IMR-90 (cell line): ENCODE data around the gene ANO1. TPM values are rescaled to one million over a fixed set of nuclear protein-coding genes. Genes with fewer than 3 reads are reported as not detected.

Experiments
- ATAC-seq: fragments of 200-7000 bp; cut with Tn5 transposase; 2 replicates; pipeline ENCODE4 v1.9.1; 2020; ENCODE audit warnings: low read depth, mild to moderate bottlenecking, moderate library complexity
- BruUV-seq: library from RNA; stranded (reverse); fragments of 400-500 nt; replicated peaks from 2 replicates; lab custom pipeline; 2021; lab: Mats Ljungman, UMichigan
- CTCF ChIA-PET: fragments of 300-600 bp; formaldehyde crosslinking; extraction: SDS; loops from one replicate; lab custom pipeline; 2021; ENCODE audit warnings: antibody characterized with exemption; lab: Yijun Ruan, JAX
- POLR2A ChIA-PET: fragments of 300-600 bp; sonication (Branson Sonifier 250); formaldehyde crosslinking; loops from one replicate; lab custom pipeline; 2022; ENCODE audit warnings: antibody characterized with exemption; ENCODE audit not compliant: unreplicated experiment; lab: Charles Lee
- DNase-seq: peaks from one replicate; pipeline ENCODE4 v3.0.0; 2013
- H2AFZ ChIP-seq: replicated peaks from 2 replicates; pipeline ENCODE3; 2013; ENCODE audit warnings: low read length, mild to moderate bottlenecking; ENCODE audit not compliant: poor library complexity
- H2AK5ac ChIP-seq: 2 replicates; pipeline ENCODE4 v1.6.1; 2013; ENCODE audit warnings: low read depth, low read length, inconsistent platforms
- H2AK9ac ChIP-seq: replicated peaks from 2 replicates; pipeline ENCODE3; 2013; ENCODE audit warnings: mild to moderate bottlenecking, low read depth, low read length, moderate library complexity; ENCODE audit not compliant: poor library complexity
- H2BK120ac ChIP-seq: 2 replicates; pipeline ENCODE4 v1.6.1; 2013; ENCODE audit warnings: low read depth, low read length, inconsistent platforms
- H2BK15ac ChIP-seq: 3 replicates; pipeline ENCODE4 v1.6.1; 2013; ENCODE audit warnings: low read depth, low read length, inconsistent platforms
- H2BK20ac ChIP-seq: 2 replicates; pipeline ENCODE4 v1.6.1; 2013; ENCODE audit warnings: low read depth, mild to moderate bottlenecking, inconsistent platforms, low read length, moderate library complexity
- H2BK5ac ChIP-seq: 2 replicates; pipeline ENCODE4 v1.6.1; 2013; ENCODE audit warnings: mild to moderate bottlenecking, low read depth, low read length, inconsistent platforms; ENCODE audit not compliant: poor library complexity, severe bottlenecking
- H3K14ac ChIP-seq: replicated peaks from 2 replicates; pipeline ENCODE4 v1.6.1; 2013; ENCODE audit warnings: low read depth, low read length, inconsistent platforms
- H3K18ac ChIP-seq: 2 replicates; pipeline ENCODE4 v1.6.1; 2013; ENCODE audit warnings: low read depth, low read length, control low read depth
- H3K23ac ChIP-seq: 2 replicates; pipeline ENCODE4 v1.6.1; 2013; ENCODE audit warnings: low read depth, low read length, inconsistent platforms
- H3K27ac ChIP-seq: 2 replicates; pipeline ENCODE4 v1.5.1; 2013; ENCODE audit warnings: mild to moderate bottlenecking, control low read depth, low read length; ENCODE audit not compliant: insufficient read depth
- H3K27me3 ChIP-seq: 2 replicates; pipeline ENCODE4 v1.6.1; 2013; ENCODE audit warnings: low read length; ENCODE audit not compliant: control insufficient read depth, insufficient read depth
- H3K36me3 ChIP-seq: 2 replicates; pipeline ENCODE4 v1.6.1; 2013; ENCODE audit warnings: low read length, mixed read lengths; ENCODE audit not compliant: control insufficient read depth, insufficient read depth
- H3K4ac ChIP-seq: 2 replicates; pipeline ENCODE4 v1.6.1; 2013; ENCODE audit warnings: low read depth, low read length, inconsistent platforms
- H3K4me1 ChIP-seq: 2 replicates; pipeline ENCODE4 v1.6.1; 2013; ENCODE audit warnings: low read length, mixed read lengths; ENCODE audit not compliant: control insufficient read depth, insufficient read depth
- H3K4me2 ChIP-seq: 2 replicates; pipeline ENCODE4 v1.6.1; 2013; ENCODE audit warnings: low read depth, mild to moderate bottlenecking, control low read depth, low read length, moderate library complexity
- H3K4me3 ChIP-seq: 2 replicates; pipeline ENCODE4 v1.5.1; 2013; ENCODE audit warnings: low read depth, mild to moderate bottlenecking, control low read depth, low read length, moderate library complexity; ENCODE audit not compliant: insufficient read depth
- H3K56ac ChIP-seq: 2 replicates; pipeline ENCODE4 v1.6.1; 2013; ENCODE audit warnings: low read length, inconsistent platforms; ENCODE audit not compliant: insufficient read depth; ENCODE audit errors: extremely low read depth
- H3K79me1 ChIP-seq, 2 experiments: 2 replicates each; pipeline ENCODE4 v1.6.1; 2013; ENCODE audit warnings: low read length in 2 of 2, inconsistent platforms in 1 of 2, low read depth in 1 of 2
- H3K9ac ChIP-seq: 2 replicates; pipeline ENCODE4 v1.6.1; 2013; ENCODE audit warnings: low read depth, low read length, control low read depth
- H3K9me1 ChIP-seq: 2 replicates; pipeline ENCODE4 v1.6.1; 2013; ENCODE audit warnings: low read length, inconsistent platforms; ENCODE audit not compliant: insufficient read depth
- H3K9me3 ChIP-seq: 2 replicates; pipeline ENCODE4 v1.6.1; 2013; ENCODE audit warnings: low read length; ENCODE audit not compliant: control insufficient read depth, insufficient read depth
- H4K20me1 ChIP-seq: 2 replicates; pipeline ENCODE4 v1.6.1; 2013; ENCODE audit warnings: low read length, inconsistent platforms; ENCODE audit not compliant: insufficient read depth
- H4K5ac ChIP-seq: 2 replicates; pipeline ENCODE4 v1.6.1; 2013; ENCODE audit warnings: mild to moderate bottlenecking, low read depth, low read length, control low read depth
- H4K8ac ChIP-seq, 2 experiments: 2 replicates each; pipeline ENCODE4 v1.6.1; 2013; ENCODE audit warnings: low read depth in 2 of 2, low read length in 2 of 2, control low read depth in 1 of 2, inconsistent platforms in 1 of 2
- H4K91ac ChIP-seq: 2 replicates; pipeline ENCODE4 v1.6.1; 2013; ENCODE audit warnings: low read depth, low read length, inconsistent platforms; ENCODE audit not compliant: insufficient read depth
- BHLHE40 ChIP-seq: fragments of 150-350 bp; IDR thresholded peaks from 2 replicates; pipeline ENCODE4 v1.6.1; 2016; ENCODE audit warnings: mild to moderate bottlenecking, low read depth, low read length
- CEBPB ChIP-seq: IDR thresholded peaks from 2 replicates; pipeline ENCODE4 v1.6.1; 2012; ENCODE audit warnings: low read depth, low read length, improper control_type of control experiment
- CHD1 ChIP-seq: IDR thresholded peaks from 2 replicates; pipeline ENCODE4 v1.6.1; 2012; ENCODE audit warnings: low read depth, low read length, improper control_type of control experiment
- CTCF ChIP-seq: conservative IDR thresholded peaks from 2 replicates; pipeline ENCODE4 v1.5.1; 2012; ENCODE audit warnings: mild to moderate bottlenecking, low read depth, low read length, improper control_type of control experiment
- ELK1 ChIP-seq: fragments of 150-350 bp; IDR thresholded peaks from 2 replicates; pipeline ENCODE4 v1.6.1; 2016; ENCODE audit warnings: low read depth, mild to moderate bottlenecking, low read length, moderate library complexity, borderline replicate concordance
- MAFK ChIP-seq: IDR thresholded peaks from 2 replicates; pipeline ENCODE4 v1.6.1; 2012; ENCODE audit warnings: low read depth, low read length, improper control_type of control experiment
- MAZ ChIP-seq: IDR thresholded peaks from 2 replicates; pipeline ENCODE4 v1.6.1; 2012; ENCODE audit warnings: low read depth, mild to moderate bottlenecking, low read length, improper control_type of control experiment, moderate library complexity, borderline replicate concordance
- MXI1 ChIP-seq: IDR thresholded peaks from 2 replicates; pipeline ENCODE4 v1.6.1; 2012; ENCODE audit warnings: low read depth, mild to moderate bottlenecking, low read length, moderate library complexity, borderline replicate concordance
- NFE2L2 ChIP-seq: fragments of 150-350 bp; IDR thresholded peaks from 2 replicates; pipeline ENCODE4 v1.6.1; 2016; ENCODE audit warnings: low read depth, mild to moderate bottlenecking, low read length
- POLR2A ChIP-seq: IDR thresholded peaks from 2 replicates; pipeline ENCODE4 v1.6.1; 2012; ENCODE audit warnings: mild to moderate bottlenecking, low read depth, low read length
- RAD21 ChIP-seq: IDR thresholded peaks from 2 replicates; pipeline ENCODE4 v1.6.1; 2012; ENCODE audit warnings: low read length, improper control_type of control experiment
- RCOR1 ChIP-seq: IDR thresholded peaks from 2 replicates; pipeline ENCODE4 v1.6.1; 2012; ENCODE audit warnings: mild to moderate bottlenecking, low read length, improper control_type of control experiment; ENCODE audit not compliant: insufficient replicate concordance
- RFX5 ChIP-seq: IDR thresholded peaks from 2 replicates; pipeline ENCODE4 v1.8.0; 2012; ENCODE audit warnings: low read depth, mild to moderate bottlenecking, low read length, moderate library complexity
- SMC3 ChIP-seq: fragments of 150-350 bp; IDR thresholded peaks from 2 replicates; pipeline ENCODE4 v1.6.1; 2016; ENCODE audit warnings: low read depth, mild to moderate bottlenecking, antibody characterized with exemption, low read length, moderate library complexity
- USF2 ChIP-seq: fragments of 150-350 bp; IDR thresholded peaks from 2 replicates; pipeline ENCODE4 v1.6.1; 2017; ENCODE audit warnings: mild to moderate bottlenecking, antibody characterized with exemption, low read length, low read depth
- WGBS, 2 experiments: methylation state at CpG; one replicate each; pipeline versions ENCODE4 v1.1.5 to v1.1.7; 2013; ENCODE audit warnings: missing lambda C conversion rate in 2 of 2; ENCODE audit not compliant: insufficient read length in 1 of 2; ENCODE audit errors: extremely low coverage in 2 of 2; 5-methylcytosine and 5-hydroxymethylcytosine counted together
- dilution Hi-C: fragments of 300-500 bp; cut with HindIII; formaldehyde crosslinking; loops from one replicate; pipeline ENCODE4 v1.14.3; 2018; ENCODE audit warnings: low sequenced_read_pairs; ENCODE audit not compliant: unreplicated experiment
- in situ Hi-C: fragments of 300-500 bp; cut with MboI; formaldehyde crosslinking; loops from 3 replicates; pipeline ENCODE4 v1.14.3; 2019; ENCODE audit warnings: low sequenced_read_pairs, inconsistent platforms, mixed read lengths
- intact Hi-C: fragments of 100-400 bp; cut with micrococcal nuclease; formaldehyde crosslinking; loops from 2 replicates; pipeline ENCODE4 v1.10.0; 2022
- polyA plus RNA-seq, 3 experiments: library from polyadenylated mRNA; depleted of rRNA; stranded (reverse); fragments of >200 nt; gene quantifications; 2 replicates each; pipeline ENCODE4 v1.2.3, GENCODE V29; 2012; ENCODE audit warnings: low replicate concordance in 1 of 3
- total RNA-seq: library from RNA; depleted of rRNA; stranded (reverse); fragments of >200 nt; gene quantifications from 2 replicates; pipeline ENCODE4 v1.2.3, GENCODE V29; 2012

The ANO1 gene
- total and polyA plus RNA-seq, 2 of the 4 experiments (the other 2 are of a cell fraction) = 4.1 to 10.7 TPM

DNA sequence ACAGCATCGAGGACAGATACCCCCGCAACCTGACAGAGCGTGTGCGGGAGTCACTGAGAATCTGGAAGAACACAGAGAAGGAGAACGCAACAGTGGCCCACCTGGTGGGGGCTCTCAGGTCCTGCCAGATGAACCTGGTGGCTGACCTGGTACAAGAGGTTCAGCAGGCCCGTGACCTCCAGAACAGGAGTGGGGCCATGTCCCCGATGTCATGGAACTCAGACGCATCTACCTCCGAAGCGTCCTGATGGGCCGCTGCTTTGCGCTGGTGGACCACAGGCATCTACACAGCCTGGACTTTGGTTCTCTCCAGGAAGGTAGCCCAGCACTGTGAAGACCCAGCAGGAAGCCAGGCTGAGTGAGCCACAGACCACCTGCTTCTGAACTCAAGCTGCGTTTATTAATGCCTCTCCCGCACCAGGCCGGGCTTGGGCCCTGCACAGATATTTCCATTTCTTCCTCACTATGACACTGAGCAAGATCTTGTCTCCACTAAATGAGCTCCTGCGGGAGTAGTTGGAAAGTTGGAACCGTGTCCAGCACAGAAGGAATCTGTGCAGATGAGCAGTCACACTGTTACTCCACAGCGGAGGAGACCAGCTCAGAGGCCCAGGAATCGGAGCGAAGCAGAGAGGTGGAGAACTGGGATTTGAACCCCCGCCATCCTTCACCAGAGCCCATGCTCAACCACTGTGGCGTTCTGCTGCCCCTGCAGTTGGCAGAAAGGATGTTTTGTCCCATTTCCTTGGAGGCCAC is 128.3 kb downstream of the ANO1 start:
- BruUV-seq = no TSS peak
- dilution Hi-C loops = no loop called here
- TF ChIP-seq BHLHE40 (no peak), RAD21 (no peak), RFX5 (no peak), SMC3 (no peak), CEBPB (no peak), MAZ (no peak), NFE2L2 (no peak), MAFK (no peak), MXI1 (no peak), RCOR1 (no peak), ELK1 (no peak), CHD1 (no peak), CTCF (no peak), POLR2A (no peak), USF2 (no peak)

More for the DNA sequence above, 128.3 kb downstream of the ANO1 start:
- H2BK5ac ChIP-seq = no peak overlapping the region
- peaks cover 22% of the 10 kb centered on the region for H3K9me1 ChIP-seq
- no peak overlapping the region for H3K4ac ChIP-seq
- 95% methylated on average over 10 of the region's 22 CpGs; no CpG with 5 or more reads in 1 of the 2 experiments for WGBS, 2 experiments
- H2AFZ ChIP-seq = no peak overlapping the region
- CTCF ChIA-PET = interaction anchor here (0.7 kb wide), 1 partner anchor 52 kb away, joined by 3 read pairs; no protein-coding TSS in a partner anchor
- no peak overlapping the region for H3K4me2 ChIP-seq
- H3K14ac ChIP-seq = no peak overlapping the region
- H2AK9ac ChIP-seq = no peak overlapping the region
- H3K23ac ChIP-seq = no peak overlapping the region
- no peak overlapping the region for H2BK120ac ChIP-seq
- H4K91ac ChIP-seq = no peak overlapping the region
- H3K4me3 ChIP-seq = no peak overlapping the region
- H3K9me3 ChIP-seq = no peaks in the 10 kb centered on the region
- H2BK20ac ChIP-seq = no peak overlapping the region
- H3K4me1 ChIP-seq = peaks cover 3% of the 10 kb centered on the region; the same call in 1 of the 2 replicates
- H3K36me3 ChIP-seq = peaks cover 39% of the 10 kb centered on the region
- H4K8ac ChIP-seq = no peak overlapping the region
- no peak for DNase-seq
- no peak overlapping the region for H3K9ac ChIP-seq
- POLR2A ChIA-PET = no interaction called here
- in situ Hi-C loops = no loop called here
- peaks cover 68% of the 10 kb centered on the region for H4K20me1 ChIP-seq
- H3K56ac ChIP-seq = no peak overlapping the region
- no peak overlapping the region for H3K18ac ChIP-seq
- no peak overlapping the region for H2AK5ac ChIP-seq
- H4K5ac ChIP-seq = no peak overlapping the region
- H3K27me3 ChIP-seq = no peaks in the 10 kb centered on the region
- intact Hi-C loops = loop anchor here (10.0 kb wide), 1 partner anchor 118 kb away; no protein-coding TSS in a partner anchor
- H3K79me1 ChIP-seq = peaks cover 22 to 69% of the 10 kb centered on the region in 2 experiments; a peak in 3 of 4 replicates
- no peak overlapping the region for H2BK15ac ChIP-seq
- no peak overlapping the region for H3K27ac ChIP-seq
- ATAC-seq = no peak
